CD4-positive, alpha-beta memory T cell (primary cell): Measurements from ENCODE around the gene NUDCD2. TPM values are rescaled to one million over a fixed set of nuclear protein-coding genes. Genes with fewer than 3 reads are reported as not detected.

Experiments
- CTCF ChIA-PET: fragments of 350-600 bp; sonication (Branson Sonifier 250); formaldehyde crosslinking; loops from one replicate; lab custom pipeline; 2021; ENCODE audit warnings: inconsistent platforms; ENCODE audit not compliant: partially characterized antibody; lab: Charles Lee
- POLR2A ChIA-PET: fragments of 350-600 bp; sonication (Branson Sonifier 250); formaldehyde crosslinking; loops from one replicate; lab custom pipeline; 2021; ENCODE audit not compliant: partially characterized antibody; lab: Charles Lee
- DNase-seq, 5 donors: peaks; one replicate each; pipeline versions ENCODE4 v3.0.0 to v3.0.0-alpha.2; 2020 to 2022; ENCODE audit warnings: mixed read lengths in 1 of 5
- H3K27ac ChIP-seq: one replicate; pipeline ENCODE4 v1.7.0; 2013; ENCODE audit warnings: low read depth, low read length
- H3K27me3 ChIP-seq: 2 replicates; pipeline ENCODE4 v1.7.0; 2013; ENCODE audit warnings: mild to moderate bottlenecking, low read length, moderate library complexity; ENCODE audit not compliant: insufficient read depth
- H3K36me3 ChIP-seq: 2 replicates; pipeline ENCODE4 v1.7.0; 2013; ENCODE audit warnings: mild to moderate bottlenecking, low read length, moderate library complexity; ENCODE audit not compliant: insufficient read depth
- H3K4me1 ChIP-seq: 2 replicates; pipeline ENCODE4 v1.7.0; 2013; ENCODE audit warnings: mild to moderate bottlenecking, low read length, moderate library complexity; ENCODE audit not compliant: insufficient read depth
- H3K4me3 ChIP-seq, 2 donors: one replicate each; pipeline ENCODE4 v1.7.0; 2013; ENCODE audit warnings: low read length in 2 of 2, mild to moderate bottlenecking in 1 of 2
- H3K9me3 ChIP-seq, 2 donors: one replicate each; pipeline ENCODE4 v1.7.0; 2013; ENCODE audit warnings: low read length in 2 of 2, control low read depth in 1 of 2; ENCODE audit not compliant: control insufficient read depth in 1 of 2
- H3K27ac Mint-ChIP-seq, 7 donors: one replicate each; pipeline ENCODE4 v1.8.0; 2020 to 2021; ENCODE audit warnings: mixed read lengths in 7 of 7, mild to moderate bottlenecking in 6 of 7, inconsistent platforms in 3 of 7, moderate library complexity in 3 of 7
- H3K27me3 Mint-ChIP-seq, 2 donors: one replicate each; pipeline ENCODE4 v1.8.0; 2020 to 2021; ENCODE audit warnings: mixed read lengths in 2 of 2
- H3K36me3 Mint-ChIP-seq, 2 donors: one replicate each; pipeline ENCODE4 v1.8.0; 2020 to 2021; ENCODE audit warnings: mixed read lengths in 2 of 2, inconsistent platforms in 1 of 2, mild to moderate bottlenecking in 1 of 2
- H3K4me1 Mint-ChIP-seq, 4 donors: one replicate each; pipeline ENCODE4 v1.8.0; 2020 to 2021; ENCODE audit warnings: mixed read lengths in 4 of 4, mild to moderate bottlenecking in 1 of 4
- H3K4me3 Mint-ChIP-seq, 8 donors: one replicate each; pipeline ENCODE4 v1.8.0; 2020 to 2021; ENCODE audit warnings: mixed read lengths in 8 of 8, mild to moderate bottlenecking in 7 of 8, moderate library complexity in 6 of 8, inconsistent platforms in 3 of 8
- H3K9me3 Mint-ChIP-seq, 8 donors: one replicate each; pipeline ENCODE4 v1.8.0; 2020 to 2021; ENCODE audit warnings: mixed read lengths in 8 of 8, mild to moderate bottlenecking in 5 of 8, inconsistent platforms in 3 of 8, moderate library complexity in 1 of 8
- intact Hi-C: fragments of 100-400 bp; cut with micrococcal nuclease; formaldehyde crosslinking; loops from one replicate; pipeline ENCODE4 v1.15.1; 2023
- polyA plus RNA-seq, 2 donors: library from polyadenylated mRNA; unstranded; fragments of 300-500 nt; fragmentation: Illumina TruSeq; gene quantifications; one replicate each; pipeline ENCODE4 v1.2.3, GENCODE V29; 2021
- total RNA-seq, 2 experiments: library from RNA; stranded (reverse); gene quantifications; one replicate each; pipeline ENCODE4 v1.2.3, GENCODE V29; 2021

NUDCD2 gene
- total and polyA plus RNA-seq, 4 experiments from 2014 or later: 26.0 to 62.0 (median 43.9) TPM

DNA sequence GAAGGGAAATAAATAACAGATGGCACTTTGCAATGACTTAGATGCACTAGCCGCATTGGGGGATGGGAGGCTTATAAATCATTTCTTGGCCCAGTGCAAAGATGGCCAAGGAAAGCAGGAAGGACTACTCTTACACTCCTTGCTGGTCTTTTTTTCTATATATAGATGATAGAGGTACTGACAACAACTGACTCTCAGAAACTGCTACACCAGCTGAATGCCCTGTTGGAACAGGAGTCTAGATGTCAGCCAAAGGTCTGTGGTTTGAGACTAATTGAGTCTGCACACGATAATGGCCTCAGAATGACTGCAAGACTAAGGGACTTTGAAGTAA lies 20.8 kb downstream of the NUDCD2 start:
- H3K4me3 ChIP-seq: no peak overlapping the region
- H3K27ac ChIP-seq: peak overlapping the region; percentile 19
- POLR2A ChIA-PET: interaction anchor here (0.7 to 9.0 kb wide), 4 partner anchors 8 to 69 kb away, joined by 3 to 147 read pairs (median 19); partner anchors contain the start of genes HMMR, MAT2B and NUDCD2
- H3K27me3 ChIP-seq: no peaks in the 10 kb centered on the region
- Mint-ChIP-seq H3K4me3 (peak overlapping the region; percentile 21 to 97 (median 93)), H3K9me3 (no peaks in the 10 kb centered on the region), H3K36me3 (peaks cover 7 to 51% of the 10 kb centered on the region in 2 donors), H3K27me3 (no peaks in the 10 kb centered on the region), H3K4me1 (peaks cover 26 to 52% (median 38%) of the 10 kb centered on the region in 4 donors), H3K27ac (peak overlapping the region; percentile 22 to 98 (median 70))
- H3K36me3 ChIP-seq: peaks cover 21% of the 10 kb centered on the region
- intact Hi-C loops: no loop called here
- CTCF ChIA-PET: interaction anchor here (2.1 to 5.9 kb wide), 3 partner anchors 19 to 66 kb away, joined by 6 to 60 read pairs (median 10); partner anchors contain the start of genes HMMR, MAT2B and NUDCD2
- H3K9me3 ChIP-seq: no peaks in the 10 kb centered on the region
- peaks cover 45% of the 10 kb centered on the region for H3K4me1 ChIP-seq
- DNase-seq: no peak

GRCh38 chr5:163437309-163438182 lies 22.4 kb downstream of the NUDCD2 start, which contains the start of gene CCNG1:
Gene CCNG1 (plus strand): TSS chr5:163437595. CDS start chr5:163439257, 1,662 bp downstream.
- H3K9me3 Mint-ChIP-seq: no peaks in the 10 kb centered on the region
- no peaks in the 10 kb centered on the region for H3K9me3 ChIP-seq
- peak; percentile 86 to 91 (median 88) for DNase-seq
- H3K27me3 Mint-ChIP-seq: peaks cover 1% of the 10 kb centered on the region in 2 donors
- POLR2A ChIA-PET: interaction anchor here (0.7 to 9.0 kb wide), 10 partner anchors 11 to 67 kb away, joined by 3 to 147 read pairs (median 4); partner anchors contain the start of genes HMMR, MAT2B and NUDCD2
- H3K4me3 Mint-ChIP-seq: peak within 1 kb of the TSS; percentile 88 to 97 (median 94)
- peak within 1 kb of the TSS; percentile 87 for H3K27ac ChIP-seq
- peaks cover 45% of the 10 kb centered on the region for H3K4me1 ChIP-seq
- H3K36me3 ChIP-seq: peaks cover 10% of the 10 kb centered on the region
- peak within 1 kb of the TSS; percentile 85 to 87 for H3K4me3 ChIP-seq
- H3K27me3 ChIP-seq: no peaks in the 10 kb centered on the region
- CTCF ChIA-PET: interaction anchor here (1.0 to 5.9 kb wide), 7 partner anchors 11 to 72 kb away, joined by 3 to 60 read pairs (median 4); partner anchors contain the start of genes HMMR, MAT2B and NUDCD2
- H3K36me3 Mint-ChIP-seq: peaks cover 6 to 39% of the 10 kb centered on the region in 2 donors
- intact Hi-C loops: loop anchor here (1.0 kb wide), 2 partner anchors 23 to 68 kb away; partner anchors contain the start of genes HMMR, MAT2B and NUDCD2
- peaks cover 26 to 52% (median 40%) of the 10 kb centered on the region in 4 donors for H3K4me1 Mint-ChIP-seq
- peak within 1 kb of the TSS; percentile 91 to 99 (median 94) for H3K27ac Mint-ChIP-seq

DNA sequence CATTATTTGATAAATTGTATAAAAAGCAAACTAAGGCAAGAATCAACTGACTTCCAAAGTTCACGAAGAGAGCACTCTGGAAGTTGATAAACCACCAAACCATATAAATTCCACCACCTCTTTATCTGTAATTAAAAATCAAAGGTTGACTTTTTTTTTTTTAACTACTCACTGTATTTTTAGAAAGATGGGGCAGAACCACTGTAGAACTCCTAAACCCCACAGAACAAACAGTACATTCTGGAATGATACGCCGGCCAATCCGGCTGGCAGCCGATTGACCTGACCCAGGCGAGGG lies 22.9 kb downstream of the NUDCD2 start:
- peaks cover 26 to 52% (median 40%) of the 10 kb centered on the region in 4 donors for H3K4me1 Mint-ChIP-seq
- no peaks in the 10 kb centered on the region for H3K27me3 ChIP-seq
- peak overlapping the region; percentile 85 to 87 for H3K4me3 ChIP-seq
- H3K36me3 Mint-ChIP-seq: peaks cover under 1 to 33% of the 10 kb centered on the region in 2 donors
- peaks cover 45% of the 10 kb centered on the region for H3K4me1 ChIP-seq
- H3K9me3 Mint-ChIP-seq: no peaks in the 10 kb centered on the region
- H3K36me3 ChIP-seq: peaks cover 4% of the 10 kb centered on the region
- ChIA-PET CTCF (interaction anchor here (2.1 to 5.9 kb wide), 2 partner anchors 21 to 69 kb away, joined by 6 to 60 read pairs; partner anchors contain the start of genes HMMR, MAT2B and NUDCD2), POLR2A (interaction anchor here (1.0 to 9.0 kb wide), 5 partner anchors 22 to 68 kb away, joined by 3 to 147 read pairs (median 5); partner anchors contain the start of genes HMMR, MAT2B and NUDCD2)
- H3K27me3 Mint-ChIP-seq: peaks cover 1% of the 10 kb centered on the region in 2 donors
- H3K9me3 ChIP-seq: no peaks in the 10 kb centered on the region
- H3K27ac ChIP-seq: peak overlapping the region; percentile 87
- peak overlapping the region; percentile 88 to 97 (median 94) for H3K4me3 Mint-ChIP-seq
- peak overlapping the region; percentile 91 to 99 (median 94) for H3K27ac Mint-ChIP-seq
- DNase-seq: no peak
- intact Hi-C loops: loop anchor here (1.0 kb wide), 2 partner anchors 23 to 68 kb away; partner anchors contain the start of genes HMMR, MAT2B and NUDCD2

DNA sequence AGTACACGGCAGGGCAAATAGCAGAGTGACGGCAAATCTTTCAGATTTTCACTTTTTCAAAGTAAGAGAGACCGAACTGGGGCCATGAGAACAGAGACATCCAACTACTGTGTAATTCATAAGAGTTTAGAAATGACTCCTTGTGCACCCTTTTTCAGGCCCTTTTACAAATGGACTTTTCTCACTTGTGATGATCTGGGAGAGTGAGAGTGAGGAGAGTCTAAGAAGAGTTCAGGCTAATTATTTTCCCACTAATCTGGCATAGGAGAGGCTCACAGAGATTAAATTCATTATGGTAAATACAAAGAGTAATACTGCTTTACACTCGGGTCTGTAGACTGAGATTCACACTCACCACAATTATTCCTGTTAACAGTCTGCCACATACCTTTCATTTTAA lies 23.4 kb downstream of the NUDCD2 start:
- H3K36me3 Mint-ChIP-seq: peaks cover 0 to 31% of the 10 kb centered on the region in 2 donors
- peaks cover 1% of the 10 kb centered on the region in 2 donors for H3K27me3 Mint-ChIP-seq
- Histone ChIP-seq H3K36me3 (no peaks in the 10 kb centered on the region), H3K9me3 (no peaks in the 10 kb centered on the region), H3K4me3 (peak overlapping the region; percentile 85 to 87), H3K27me3 (no peaks in the 10 kb centered on the region), H3K4me1 (peaks cover 45% of the 10 kb centered on the region), H3K27ac (peak overlapping the region; percentile 87)
- no peak for DNase-seq
- H3K4me1 Mint-ChIP-seq: peaks cover 26 to 52% (median 42%) of the 10 kb centered on the region in 4 donors
- intact Hi-C loops: no loop called here
- H3K4me3 Mint-ChIP-seq: peak overlapping the region; percentile 88 to 97 (median 94)
- no peaks in the 10 kb centered on the region for H3K9me3 Mint-ChIP-seq
- H3K27ac Mint-ChIP-seq: peak overlapping the region; percentile 91 to 99 (median 94)
- ChIA-PET CTCF (interaction anchor here (1.0 kb wide), 1 partner anchor 24 kb away, joined by 3 read pairs; the partner anchor contains the start of genes HMMR and NUDCD2), POLR2A (no interaction called here)

GRCh38 chr5:163434401-163434866 lies 25.5 kb downstream of the NUDCD2 start:
- H3K4me3 Mint-ChIP-seq: peak overlapping the region in 1 of 8 donors; percentile 33
- Histone ChIP-seq H3K4me1 (peaks cover 25% of the 10 kb centered on the region), H3K9me3 (no peaks in the 10 kb centered on the region), H3K27ac (no peak overlapping the region), H3K27me3 (no peaks in the 10 kb centered on the region), H3K36me3 (no peaks in the 10 kb centered on the region), H3K4me3 (no peak overlapping the region)
- H3K27me3 Mint-ChIP-seq: peaks cover 1% of the 10 kb centered on the region in 2 donors
- H3K9me3 Mint-ChIP-seq: no peaks in the 10 kb centered on the region
- ChIA-PET POLR2A (no interaction called here), CTCF (no interaction called here)
- DNase-seq: no peak
- peaks cover 17 to 33% (median 29%) of the 10 kb centered on the region in 4 donors for H3K4me1 Mint-ChIP-seq
- peaks cover 0 to 16% of the 10 kb centered on the region in 2 donors for H3K36me3 Mint-ChIP-seq
- intact Hi-C loops: no loop called here
- peak overlapping the region in 1 of 7 donors; percentile 85 for H3K27ac Mint-ChIP-seq

DNA sequence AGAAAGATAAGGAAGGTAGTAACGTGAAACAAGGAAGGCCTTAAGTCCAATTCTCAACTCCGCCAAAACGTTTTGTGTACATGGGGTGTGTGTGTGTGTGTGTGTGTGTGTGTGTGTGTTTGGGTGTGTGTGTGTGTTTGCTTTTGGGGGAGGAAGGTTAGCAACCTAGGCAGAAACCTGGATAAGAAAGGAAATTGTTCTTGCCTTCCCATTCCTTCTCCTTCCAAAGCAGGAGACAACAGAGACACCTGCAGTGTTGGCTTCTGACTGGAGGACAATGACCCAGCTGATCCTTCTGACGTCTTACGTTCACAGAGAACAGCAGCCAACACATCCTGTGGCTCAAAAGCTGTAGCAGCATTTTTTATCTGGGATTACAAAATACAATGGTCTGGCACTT lies 26.6 kb downstream of the NUDCD2 start:
- no peak for DNase-seq
- H3K4me3 ChIP-seq: no peak overlapping the region
- Mint-ChIP-seq H3K4me3 (no peak overlapping the region), H3K36me3 (peaks cover 0 to 11% of the 10 kb centered on the region in 2 donors), H3K27ac (peak overlapping the region in 1 of 7 donors; percentile 56), H3K27me3 (peaks cover 1% of the 10 kb centered on the region in 2 donors), H3K4me1 (peaks cover 8 to 21% (median 19%) of the 10 kb centered on the region in 4 donors), H3K9me3 (no peaks in the 10 kb centered on the region)
- H3K27ac ChIP-seq: no peak overlapping the region
- intact Hi-C loops: no loop called here
- no peaks in the 10 kb centered on the region for H3K9me3 ChIP-seq
- H3K27me3 ChIP-seq: no peaks in the 10 kb centered on the region
- H3K4me1 ChIP-seq: peaks cover 14% of the 10 kb centered on the region
- POLR2A ChIA-PET: no interaction called here
- CTCF ChIA-PET: no interaction called here
- no peaks in the 10 kb centered on the region for H3K36me3 ChIP-seq
